KMS-11 (cell line): Measurements from ENCODE around the gene SHE.

Experiments
- H2AFZ ChIP-seq: fragments of 200-600 bp; sonication (generic); 2 replicates; pipeline ENCODE4 v1.6.1; 2016; ENCODE audit warnings: antibody characterized with exemption, mixed run types, low read depth
- H3K27ac ChIP-seq: fragments of 200-600 bp; sonication (generic); 2 replicates; pipeline ENCODE4 v1.6.1; 2016; ENCODE audit warnings: mild to moderate bottlenecking, mixed run types
- H3K27me3 ChIP-seq: fragments of 200-600 bp; sonication (generic); 2 replicates; pipeline ENCODE4 v1.6.1; 2017; ENCODE audit warnings: mild to moderate bottlenecking, low read depth, mixed run types, moderate library complexity; ENCODE audit not compliant: insufficient read depth
- H3K36me3 ChIP-seq: fragments of 200-600 bp; sonication (generic); 2 replicates; pipeline ENCODE4 v1.6.1; 2017; ENCODE audit warnings: mild to moderate bottlenecking, mixed run types; ENCODE audit not compliant: insufficient read depth
- H3K4me1 ChIP-seq: fragments of 200-600 bp; sonication (generic); 2 replicates; pipeline ENCODE4 v1.6.1; 2016; ENCODE audit warnings: mild to moderate bottlenecking, low read depth, mixed run types; ENCODE audit not compliant: poor library complexity, severe bottlenecking
- H3K4me2 ChIP-seq: fragments of 200-600 bp; sonication (generic); 2 replicates; pipeline ENCODE4 v1.7.0; 2016; ENCODE audit warnings: mild to moderate bottlenecking, mixed run types
- H3K4me3 ChIP-seq: fragments of 200-600 bp; sonication (generic); IDR thresholded peaks from 2 replicates; pipeline ENCODE4 v1.6.1; 2017; ENCODE audit warnings: low read depth, low read length, mixed read lengths; ENCODE audit not compliant: insufficient read depth
- H3K79me2 ChIP-seq: fragments of 200-600 bp; sonication (generic); 2 replicates; pipeline ENCODE4 v1.6.1; 2016; ENCODE audit warnings: low read depth, mixed run types; ENCODE audit not compliant: insufficient read depth
- H3K9ac ChIP-seq: fragments of 200-600 bp; sonication (generic); 2 replicates; pipeline ENCODE4 v1.6.1; 2016; ENCODE audit warnings: mild to moderate bottlenecking, mixed run types
- H4K20me1 ChIP-seq: fragments of 200-600 bp; sonication (generic); 2 replicates; pipeline ENCODE4 v1.6.1; 2016; ENCODE audit warnings: mild to moderate bottlenecking, mixed run types; ENCODE audit not compliant: insufficient read depth
- TF ChIP-seq, protein P1 (sequence below): fragments of 200-600 bp; sonication (generic); conservative IDR thresholded peaks from 2 replicates; pipeline ENCODE4 v1.6.1; 2017; ENCODE audit warnings: low read depth, mild to moderate bottlenecking, antibody characterized with exemption, low read length, moderate library complexity, mixed read lengths

Gene SHE

DNA sequence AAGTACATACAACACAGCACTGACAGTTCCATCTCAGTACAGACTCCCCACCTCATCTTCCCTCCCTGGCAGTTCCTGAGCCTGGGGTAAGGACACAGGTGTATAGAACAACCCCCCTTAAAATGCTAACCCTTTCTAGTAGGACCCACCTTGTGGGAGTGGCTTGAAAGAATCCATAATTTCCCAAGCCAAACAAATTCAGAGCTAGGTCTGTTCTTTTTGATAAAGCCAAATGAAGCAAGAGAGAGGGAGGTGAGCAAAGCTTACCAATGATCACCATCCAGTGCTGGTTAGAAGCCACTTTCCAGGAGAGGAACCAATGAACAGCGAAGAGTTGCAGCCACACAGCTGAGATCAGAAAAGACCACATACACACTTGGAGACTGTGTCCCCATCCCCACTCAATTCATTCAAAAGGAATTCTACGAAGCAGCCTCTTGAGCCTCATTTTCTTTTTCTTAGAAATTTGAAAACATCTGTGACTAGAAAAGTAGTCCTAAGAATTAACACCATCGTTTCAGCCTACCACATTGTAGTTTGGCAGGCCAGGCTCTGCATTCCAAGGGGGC lies 47.1 kb upstream of the SHE start:
- Histone ChIP-seq H3K4me3 (no peak overlapping the region), H3K4me2 (no peak overlapping the region), H3K9ac (no peak overlapping the region), H2AFZ (no peak overlapping the region), H3K4me1 (peaks cover 49% of the 10 kb centered on the region), H4K20me1 (no peaks in the 10 kb centered on the region), H3K36me3 (peaks cover 38% of the 10 kb centered on the region), H3K79me2 (no peaks in the 10 kb centered on the region; the same call in 1 of the 2 replicates), H3K27ac (no peak overlapping the region), H3K27me3 (no peaks in the 10 kb centered on the region)
- TF ChIP-seq, protein P1, sequence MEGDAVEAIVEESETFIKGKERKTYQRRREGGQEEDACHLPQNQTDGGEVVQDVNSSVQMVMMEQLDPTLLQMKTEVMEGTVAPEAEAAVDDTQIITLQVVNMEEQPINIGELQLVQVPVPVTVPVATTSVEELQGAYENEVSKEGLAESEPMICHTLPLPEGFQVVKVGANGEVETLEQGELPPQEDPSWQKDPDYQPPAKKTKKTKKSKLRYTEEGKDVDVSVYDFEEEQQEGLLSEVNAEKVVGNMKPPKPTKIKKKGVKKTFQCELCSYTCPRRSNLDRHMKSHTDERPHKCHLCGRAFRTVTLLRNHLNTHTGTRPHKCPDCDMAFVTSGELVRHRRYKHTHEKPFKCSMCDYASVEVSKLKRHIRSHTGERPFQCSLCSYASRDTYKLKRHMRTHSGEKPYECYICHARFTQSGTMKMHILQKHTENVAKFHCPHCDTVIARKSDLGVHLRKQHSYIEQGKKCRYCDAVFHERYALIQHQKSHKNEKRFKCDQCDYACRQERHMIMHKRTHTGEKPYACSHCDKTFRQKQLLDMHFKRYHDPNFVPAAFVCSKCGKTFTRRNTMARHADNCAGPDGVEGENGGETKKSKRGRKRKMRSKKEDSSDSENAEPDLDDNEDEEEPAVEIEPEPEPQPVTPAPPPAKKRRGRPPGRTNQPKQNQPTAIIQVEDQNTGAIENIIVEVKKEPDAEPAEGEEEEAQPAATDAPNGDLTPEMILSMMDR: no peak

DNA sequence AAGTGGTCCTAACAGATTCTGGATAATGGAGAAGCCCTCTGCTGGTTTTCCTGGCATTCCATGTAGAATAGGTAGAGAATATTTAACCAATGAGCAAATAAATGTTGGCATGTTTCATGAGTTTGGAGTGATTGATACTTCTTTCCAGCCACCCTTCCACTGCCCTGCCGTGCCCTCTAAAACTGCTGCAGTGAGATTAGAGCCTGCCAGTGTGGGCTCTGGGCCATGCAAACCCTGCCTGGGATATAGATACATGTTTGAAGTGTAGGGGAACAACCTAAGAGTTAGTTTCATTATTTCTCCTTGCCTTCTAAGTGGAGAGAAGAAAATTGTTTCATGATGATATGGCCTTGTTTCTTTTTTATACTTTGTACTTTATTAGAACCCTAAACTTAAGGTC lies 45.8 kb upstream of the SHE start:
- Histone ChIP-seq H3K9ac (no peak overlapping the region), H3K27ac (no peak overlapping the region), H2AFZ (no peak overlapping the region), H3K79me2 (no peaks in the 10 kb centered on the region), H4K20me1 (no peaks in the 10 kb centered on the region), H3K36me3 (peaks cover 25% of the 10 kb centered on the region), H3K27me3 (peaks cover 3% of the 10 kb centered on the region; the same call in 1 of the 2 replicates), H3K4me1 (peaks cover 39% of the 10 kb centered on the region), H3K4me2 (no peak overlapping the region), H3K4me3 (no peak overlapping the region)
- TF ChIP-seq, protein P1: no peak

DNA sequence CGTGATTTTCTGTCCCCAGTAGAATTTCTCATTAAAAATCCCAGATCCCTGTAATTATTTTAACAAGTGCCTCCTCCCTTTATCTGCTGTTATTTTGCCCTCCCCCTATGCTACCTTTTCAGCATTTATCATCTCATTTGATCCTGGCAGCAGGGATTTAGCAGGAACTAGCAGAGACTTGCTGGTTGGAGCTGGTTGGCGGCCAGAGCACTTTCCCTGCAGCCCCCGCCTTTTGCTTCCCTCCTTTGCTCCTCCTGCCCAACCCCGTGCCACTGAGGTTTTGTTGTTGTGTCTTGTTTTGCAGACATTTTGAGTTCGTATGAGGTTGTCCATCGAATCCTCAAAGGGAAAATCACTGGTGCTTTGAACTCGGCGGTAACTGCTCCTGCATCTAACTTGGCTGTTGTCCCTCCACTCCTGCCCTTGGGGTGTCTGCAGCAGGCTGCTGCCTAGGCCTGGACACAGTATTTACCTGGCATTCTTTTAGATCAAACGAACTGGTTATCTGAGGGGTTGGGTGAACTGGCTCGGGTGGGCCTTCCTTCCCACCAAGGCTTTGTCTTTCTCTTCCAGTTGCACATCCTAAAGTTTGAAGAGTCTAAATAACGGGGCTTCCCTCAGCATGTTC lies 45.0 kb upstream of the SHE start:
- Histone ChIP-seq H2AFZ (no peak overlapping the region), H3K4me1 (peaks cover 31% of the 10 kb centered on the region), H3K27me3 (peaks cover 3% of the 10 kb centered on the region; the same call in 1 of the 2 replicates), H3K9ac (no peak overlapping the region), H4K20me1 (no peaks in the 10 kb centered on the region), H3K4me2 (no peak overlapping the region), H3K27ac (no peak overlapping the region), H3K4me3 (no peak overlapping the region), H3K79me2 (no peaks in the 10 kb centered on the region), H3K36me3 (peaks cover 17% of the 10 kb centered on the region; the same call in 1 of the 2 replicates)
- TF ChIP-seq, protein P1: no peak

DNA sequence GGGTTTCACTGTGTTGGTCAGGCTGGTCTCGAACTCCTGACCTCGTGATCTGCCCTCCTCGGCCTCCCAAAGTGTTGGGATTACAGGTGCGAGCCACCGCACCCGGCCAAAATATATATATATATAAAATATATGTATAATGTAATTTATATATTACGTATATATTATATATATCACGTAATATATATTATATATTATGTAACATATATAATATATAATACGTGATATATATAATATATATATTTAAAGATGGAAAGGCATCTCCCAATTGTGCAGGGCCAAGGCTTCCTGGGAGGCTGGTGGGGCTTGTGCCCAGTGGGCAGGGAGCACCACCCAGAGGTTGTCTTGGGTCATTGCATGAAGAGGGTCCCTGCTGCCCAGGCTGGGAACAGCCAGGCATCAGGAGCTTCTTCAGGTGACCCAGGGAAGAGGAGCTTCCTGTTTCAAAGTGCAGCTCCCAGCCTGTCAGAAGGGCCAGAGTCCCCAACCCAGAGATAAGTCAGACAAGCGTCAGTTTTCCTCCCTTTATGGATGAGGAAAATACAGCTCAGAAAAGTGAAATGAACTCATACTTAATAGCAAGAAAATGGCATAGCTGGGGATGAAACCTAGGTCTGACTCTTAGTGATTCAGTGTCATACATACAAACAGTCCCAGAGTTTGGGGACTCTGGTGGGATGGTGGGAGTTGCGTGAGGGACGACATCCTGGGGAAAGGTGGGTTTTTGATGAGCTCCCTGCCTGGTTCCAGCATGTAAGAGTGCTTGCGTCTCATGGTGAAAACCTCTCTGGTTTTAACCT lies 44.3 kb upstream of the SHE start:
- no peak overlapping the region for H3K27ac ChIP-seq
- H3K36me3 ChIP-seq: peaks cover 9% of the 10 kb centered on the region; the same call in 1 of the 2 replicates
- no peaks in the 10 kb centered on the region for H4K20me1 ChIP-seq
- H3K27me3 ChIP-seq: peaks cover 3% of the 10 kb centered on the region; the same call in 1 of the 2 replicates
- H3K9ac ChIP-seq: no peak overlapping the region
- TF ChIP-seq, protein P1: peak; percentile 99
- no peaks in the 10 kb centered on the region for H3K79me2 ChIP-seq
- no peak overlapping the region for H2AFZ ChIP-seq
- peaks cover 24% of the 10 kb centered on the region for H3K4me1 ChIP-seq
- H3K4me3 ChIP-seq: no peak overlapping the region
- H3K4me2 ChIP-seq: no peak overlapping the region
